CD4-positive, alpha-beta T cell (primary cell): ENCODE data around the gene DNAJC22. TPM values are rescaled to one million over a fixed set of nuclear protein-coding genes. Genes with fewer than 3 reads are reported as not detected.

Experiments
- ATAC-seq: fragments of 200-7000 bp; cut with Tn5 transposase; one replicate; pipeline ENCODE4 v1.10.0; 2022; ENCODE audit warnings: mild to moderate bottlenecking; ENCODE audit not compliant: poor library complexity
- CTCF ChIA-PET: fragments of 350-600 bp; sonication (Branson Sonifier 250); formaldehyde crosslinking; loops from one replicate; lab custom pipeline; 2021; ENCODE audit warnings: antibody characterized with exemption, inconsistent platforms; lab: Charles Lee
- POLR2A ChIA-PET: fragments of 350-600 bp; sonication (Branson Sonifier 250); formaldehyde crosslinking; loops from one replicate; lab custom pipeline; 2021; ENCODE audit warnings: antibody characterized with exemption, inconsistent platforms; lab: Charles Lee
- DNase-seq, 14 experiments: peaks; one replicate each; pipeline ENCODE4 v3.0.0-alpha.2; 2013 to 2020; ENCODE audit warnings: mixed read lengths in 2 of 14
- H3K27ac ChIP-seq, 2 donors: one replicate each; pipeline versions ENCODE4 v1.5.1 to v1.7.0; 2013; ENCODE audit warnings: low read length in 2 of 2, low read depth in 1 of 2, mild to moderate bottlenecking in 1 of 2
- H3K27me3 ChIP-seq, 2 experiments: 1 replicate in 1 of 2; 2 replicates in 1 of 2; pipeline versions ENCODE4 v1.6.1 to v1.7.0; 2013; ENCODE audit warnings: low read length in 2 of 2, control low read depth in 1 of 2, mild to moderate bottlenecking in 1 of 2, moderate library complexity in 1 of 2; ENCODE audit not compliant: insufficient read depth in 2 of 2, control insufficient read depth in 1 of 2
- H3K36me3 ChIP-seq: one replicate; pipeline ENCODE4 v1.6.1; 2013; ENCODE audit warnings: low read length, control low read depth; ENCODE audit not compliant: insufficient read depth
- H3K4me1 ChIP-seq: one replicate; pipeline ENCODE4 v1.6.1; 2013; ENCODE audit warnings: low read length, control low read depth; ENCODE audit not compliant: insufficient read depth
- H3K4me3 ChIP-seq: one replicate; pipeline ENCODE4 v1.5.1; 2013; ENCODE audit warnings: mild to moderate bottlenecking, low read length, moderate library complexity
- H3K9me3 ChIP-seq, 2 experiments: 1 replicate in 1 of 2; 2 replicates in 1 of 2; pipeline versions ENCODE4 v1.6.1 to v1.7.0; 2013; ENCODE audit warnings: low read length in 2 of 2, mild to moderate bottlenecking in 2 of 2, control low read depth in 1 of 2, moderate library complexity in 1 of 2; ENCODE audit not compliant: control insufficient read depth in 1 of 2, insufficient read depth in 1 of 2
- H3K27ac Mint-ChIP-seq: one replicate; pipeline ENCODE4 v1.8.0; 2020; ENCODE audit warnings: mixed read lengths
- H3K27me3 Mint-ChIP-seq: one replicate; pipeline ENCODE4 v1.8.0; 2021; ENCODE audit warnings: mixed read lengths
- H3K36me3 Mint-ChIP-seq: one replicate; pipeline ENCODE4 v1.8.0; 2021; ENCODE audit warnings: low read depth, mixed read lengths
- H3K4me1 Mint-ChIP-seq: one replicate; pipeline ENCODE4 v1.8.0; 2021; ENCODE audit warnings: low read depth, mixed read lengths
- H3K4me3 Mint-ChIP-seq: one replicate; pipeline ENCODE4 v1.8.0; 2020; ENCODE audit warnings: mild to moderate bottlenecking, mixed read lengths
- H3K9me3 Mint-ChIP-seq: one replicate; pipeline ENCODE4 v1.8.0; 2020; ENCODE audit warnings: mixed read lengths
- intact Hi-C, 2 experiments: fragments of 100-400 bp; cut with DNase I in 1 of 2; cut with micrococcal nuclease in 1 of 2; formaldehyde crosslinking; loops; one replicate each; pipeline versions ENCODE4 v1.15.1 to v1.9.0; 2023 to 2025; cut with DNase I, micrococcal nuclease
- total RNA-seq, 174 experiments: library from RNA in 2 of 174; stranded (reverse) in 2 of 174; gene quantifications; one replicate each; pipeline ENCODE4 v1.2.3 and lab custom pipeline; 2021 to 2026
- TF ChIP-seq, protein P1 (sequence below): fragments of 200-600 bp; IDR thresholded peaks from one replicate; pipeline ENCODE4 v1.8.0; 2022; ENCODE audit warnings: antibody characterized with exemption, mild to moderate bottlenecking

Gene DNAJC22
- total RNA-seq, 2 experiments from 2014 or later: not detected

DNA sequence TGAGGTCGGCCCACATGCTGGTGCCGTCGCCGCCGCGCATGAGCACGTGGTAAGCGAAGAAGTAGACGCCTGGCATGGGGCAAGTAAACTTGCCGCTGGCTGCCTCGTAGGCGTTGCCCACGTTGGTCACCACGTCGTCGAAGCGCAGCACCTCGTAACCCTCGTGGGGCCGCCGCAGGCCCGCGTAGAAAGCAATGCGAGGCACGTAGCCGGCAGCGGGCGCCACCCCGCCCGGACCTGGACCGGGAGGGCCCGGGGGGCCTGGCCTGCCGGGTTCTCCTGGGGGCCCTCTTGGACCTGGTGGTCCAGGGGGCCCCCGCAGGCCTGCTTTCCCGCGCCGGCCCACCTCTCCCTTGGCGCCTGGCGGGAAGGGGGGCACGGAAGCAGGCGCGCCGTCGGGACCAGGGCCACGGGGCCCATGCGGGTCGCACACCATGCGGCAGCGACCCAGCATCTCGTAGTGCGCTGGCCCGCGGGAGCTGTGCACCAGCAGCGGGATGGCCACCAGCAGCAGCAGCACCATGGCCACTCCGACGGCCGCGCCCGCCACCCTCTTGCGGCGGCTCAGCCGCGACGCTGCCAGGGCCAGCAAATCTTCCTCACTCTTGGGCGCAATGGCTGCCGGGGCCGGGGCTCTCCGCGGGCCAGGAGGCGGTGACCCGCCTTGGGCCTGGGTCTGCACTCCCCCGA is 10.6 kb upstream of the DNAJC22 start:
- H3K27ac Mint-ChIP-seq: no peak overlapping the region

DNA sequence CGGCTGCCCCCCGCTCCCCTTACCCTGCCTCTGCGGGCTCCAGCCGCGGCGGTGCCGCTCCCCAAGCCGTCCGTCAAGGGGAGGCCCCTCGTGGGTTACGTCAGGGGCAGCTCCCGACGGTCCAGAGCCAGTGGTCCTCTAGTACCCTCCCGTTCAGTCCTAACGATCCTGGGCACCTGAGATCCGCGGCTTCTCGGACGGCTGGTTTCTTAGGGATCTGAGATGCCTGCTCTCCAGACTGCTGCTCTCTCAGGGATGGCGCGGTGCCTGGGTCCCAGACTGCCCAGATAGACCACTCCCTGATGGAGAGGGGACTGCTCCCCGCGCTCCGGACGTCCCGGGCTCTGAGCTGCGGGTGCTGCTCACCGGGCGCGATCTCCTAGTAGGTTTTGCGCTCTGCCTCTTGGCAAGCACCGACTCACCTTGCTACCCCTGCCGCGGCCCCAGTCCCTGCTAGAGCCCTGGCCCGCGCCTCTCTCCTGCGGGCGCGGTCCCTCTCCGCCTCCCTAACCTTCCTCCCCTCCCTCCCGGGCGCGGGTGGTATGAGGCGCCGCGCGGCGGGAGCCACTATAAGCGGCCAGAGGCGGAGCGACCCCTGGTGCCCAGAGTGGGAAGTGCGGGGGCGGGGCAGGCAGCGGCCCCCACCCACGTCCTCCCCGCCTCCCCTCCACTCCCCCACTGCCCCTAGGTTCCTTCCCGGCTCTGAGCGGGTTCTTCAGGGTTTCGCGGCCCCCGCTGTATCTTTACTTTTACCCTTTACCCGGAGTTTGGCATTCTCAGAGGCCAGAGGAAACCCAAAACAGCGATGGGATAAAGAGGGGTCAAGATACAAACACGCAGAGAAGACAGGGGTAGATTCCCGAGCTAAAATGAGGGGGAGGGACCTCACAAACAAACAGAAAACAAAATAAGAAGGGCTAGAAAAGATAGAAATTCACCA is 9.8 kb upstream of the DNAJC22 start, which contains the start of gene C1QL4:
C1QL4 (minus strand) TSS at position 544 of the 940 bp plus-strand sequence. CDS start 711 bp downstream, outside the sequence.
- H3K4me3 ChIP-seq: peak within 1 kb of the TSS; percentile 48
- H3K9me3 ChIP-seq: peaks cover 0 to 8% of the 10 kb centered on the region in 2 experiments
- intact Hi-C loops: loop anchor here (1.0 kb wide), 2 partner anchors 14 to 49 kb away; partner anchors contain the start of gene TROAP (in 1 of the 2)
- no peak within 1 kb of the TSS for H3K27ac ChIP-seq
- Mint-ChIP-seq H3K4me1 (peaks cover 42% of the 10 kb centered on the region), H3K27me3 (peaks cover 88% of the 10 kb centered on the region), H3K36me3 (no peaks in the 10 kb centered on the region), H3K4me3 (peak within 1 kb of the TSS; percentile 85), H3K27ac (no peak within 1 kb of the TSS), H3K9me3 (no peaks in the 10 kb centered on the region)
- no peaks in the 10 kb centered on the region for H3K36me3 ChIP-seq
- H3K4me1 ChIP-seq: peaks cover 33% of the 10 kb centered on the region
- peaks cover 60 to 70% of the 10 kb centered on the region in 2 experiments for H3K27me3 ChIP-seq
- TF ChIP-seq, protein P1, sequence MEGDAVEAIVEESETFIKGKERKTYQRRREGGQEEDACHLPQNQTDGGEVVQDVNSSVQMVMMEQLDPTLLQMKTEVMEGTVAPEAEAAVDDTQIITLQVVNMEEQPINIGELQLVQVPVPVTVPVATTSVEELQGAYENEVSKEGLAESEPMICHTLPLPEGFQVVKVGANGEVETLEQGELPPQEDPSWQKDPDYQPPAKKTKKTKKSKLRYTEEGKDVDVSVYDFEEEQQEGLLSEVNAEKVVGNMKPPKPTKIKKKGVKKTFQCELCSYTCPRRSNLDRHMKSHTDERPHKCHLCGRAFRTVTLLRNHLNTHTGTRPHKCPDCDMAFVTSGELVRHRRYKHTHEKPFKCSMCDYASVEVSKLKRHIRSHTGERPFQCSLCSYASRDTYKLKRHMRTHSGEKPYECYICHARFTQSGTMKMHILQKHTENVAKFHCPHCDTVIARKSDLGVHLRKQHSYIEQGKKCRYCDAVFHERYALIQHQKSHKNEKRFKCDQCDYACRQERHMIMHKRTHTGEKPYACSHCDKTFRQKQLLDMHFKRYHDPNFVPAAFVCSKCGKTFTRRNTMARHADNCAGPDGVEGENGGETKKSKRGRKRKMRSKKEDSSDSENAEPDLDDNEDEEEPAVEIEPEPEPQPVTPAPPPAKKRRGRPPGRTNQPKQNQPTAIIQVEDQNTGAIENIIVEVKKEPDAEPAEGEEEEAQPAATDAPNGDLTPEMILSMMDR: peak; percentile 98
- ChIA-PET CTCF (interaction anchor here (0.6 to 2.4 kb wide), 6 partner anchors 11 to 48 kb away, joined by 3 to 23 read pairs (median 8); partner anchors contain the start of gene TROAP), POLR2A (interaction anchor here (1.0 to 2.8 kb wide), 2 partner anchors 11 to 14 kb away, joined by 3 to 7 read pairs; partner anchors contain the start of genes DNAJC22 and TROAP)
- peak; percentile 97 for ATAC-seq
- peak; percentile 79 to 93 (median 87) for DNase-seq

More for the DNA sequence above, 10.6 kb upstream of the DNAJC22 start:
- Histone ChIP-seq H3K4me1 (peaks cover 28% of the 10 kb centered on the region), H3K27ac (no peak overlapping the region), H3K27me3 (peaks cover 58 to 62% of the 10 kb centered on the region in 2 experiments), H3K36me3 (no peaks in the 10 kb centered on the region), H3K4me3 (no peak overlapping the region), H3K9me3 (peaks cover 0 to 8% of the 10 kb centered on the region in 2 experiments)
- TF ChIP-seq, protein P1: no peak
- intact Hi-C loops: no loop called here
- DNase-seq: peak in 1 of 14 experiments; percentile 38
- POLR2A ChIA-PET: interaction anchor here (1.0 to 2.8 kb wide), 2 partner anchors 11 to 13 kb away, joined by 3 to 7 read pairs; partner anchors contain the start of genes DNAJC22 and TROAP
- ATAC-seq: no peak
- Mint-ChIP-seq H3K4me1 (peaks cover 38% of the 10 kb centered on the region), H3K9me3 (no peaks in the 10 kb centered on the region), H3K27me3 (peaks cover 90% of the 10 kb centered on the region), H3K36me3 (no peaks in the 10 kb centered on the region), H3K4me3 (no peak overlapping the region)
- CTCF ChIA-PET: interaction anchor here (1.2 to 2.4 kb wide), 5 partner anchors 11 to 47 kb away, joined by 3 to 23 read pairs (median 10); partner anchors contain the start of gene TROAP
